ENCODE results near the gene STPG4.

Gene STPG4

GRCh38 chr2:47098953-47099352, 56.2 kb downstream of the STPG4 start:
- DNase-seq (ENCODE audit: low spot score) = no peak
- TF ChIP-seq, protein P1, sequence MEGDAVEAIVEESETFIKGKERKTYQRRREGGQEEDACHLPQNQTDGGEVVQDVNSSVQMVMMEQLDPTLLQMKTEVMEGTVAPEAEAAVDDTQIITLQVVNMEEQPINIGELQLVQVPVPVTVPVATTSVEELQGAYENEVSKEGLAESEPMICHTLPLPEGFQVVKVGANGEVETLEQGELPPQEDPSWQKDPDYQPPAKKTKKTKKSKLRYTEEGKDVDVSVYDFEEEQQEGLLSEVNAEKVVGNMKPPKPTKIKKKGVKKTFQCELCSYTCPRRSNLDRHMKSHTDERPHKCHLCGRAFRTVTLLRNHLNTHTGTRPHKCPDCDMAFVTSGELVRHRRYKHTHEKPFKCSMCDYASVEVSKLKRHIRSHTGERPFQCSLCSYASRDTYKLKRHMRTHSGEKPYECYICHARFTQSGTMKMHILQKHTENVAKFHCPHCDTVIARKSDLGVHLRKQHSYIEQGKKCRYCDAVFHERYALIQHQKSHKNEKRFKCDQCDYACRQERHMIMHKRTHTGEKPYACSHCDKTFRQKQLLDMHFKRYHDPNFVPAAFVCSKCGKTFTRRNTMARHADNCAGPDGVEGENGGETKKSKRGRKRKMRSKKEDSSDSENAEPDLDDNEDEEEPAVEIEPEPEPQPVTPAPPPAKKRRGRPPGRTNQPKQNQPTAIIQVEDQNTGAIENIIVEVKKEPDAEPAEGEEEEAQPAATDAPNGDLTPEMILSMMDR (IDR thresholded peaks at IDR 0.05; ENCODE audit: extremely low read depth, insufficient read depth, missing control alignments) = no peak
- in situ Hi-C loops (cut with MboI; ENCODE audit: low pct_unique_long_range_greater_than_20kb, low sequenced_read_pairs, unreplicated experiment) = no loop called here

GRCh38 chr2:47097563-47097962, 57.5 kb downstream of the STPG4 start:
- in situ Hi-C loops (cut with MboI; ENCODE audit: low pct_unique_long_range_greater_than_20kb, low sequenced_read_pairs, unreplicated experiment) = no loop called here
- TF ChIP-seq, protein P1 (IDR thresholded peaks at IDR 0.05; ENCODE audit: extremely low read depth, insufficient read depth, missing control alignments) = no peak
- no peak for DNase-seq (ENCODE audit: low spot score)

- in situ Hi-C loops (cut with MboI; ENCODE audit: low pct_unique_long_range_greater_than_20kb, low sequenced_read_pairs, unreplicated experiment) = no loop called here
- DNase-seq (ENCODE audit: low spot score) = no peak
- TF ChIP-seq, protein P1 (IDR thresholded peaks at IDR 0.05; ENCODE audit: extremely low read depth, insufficient read depth, missing control alignments) = no peak
Measured at GRCh38 chr2:47096451-47096850, 58.7 kb downstream of the STPG4 start.

DNA sequence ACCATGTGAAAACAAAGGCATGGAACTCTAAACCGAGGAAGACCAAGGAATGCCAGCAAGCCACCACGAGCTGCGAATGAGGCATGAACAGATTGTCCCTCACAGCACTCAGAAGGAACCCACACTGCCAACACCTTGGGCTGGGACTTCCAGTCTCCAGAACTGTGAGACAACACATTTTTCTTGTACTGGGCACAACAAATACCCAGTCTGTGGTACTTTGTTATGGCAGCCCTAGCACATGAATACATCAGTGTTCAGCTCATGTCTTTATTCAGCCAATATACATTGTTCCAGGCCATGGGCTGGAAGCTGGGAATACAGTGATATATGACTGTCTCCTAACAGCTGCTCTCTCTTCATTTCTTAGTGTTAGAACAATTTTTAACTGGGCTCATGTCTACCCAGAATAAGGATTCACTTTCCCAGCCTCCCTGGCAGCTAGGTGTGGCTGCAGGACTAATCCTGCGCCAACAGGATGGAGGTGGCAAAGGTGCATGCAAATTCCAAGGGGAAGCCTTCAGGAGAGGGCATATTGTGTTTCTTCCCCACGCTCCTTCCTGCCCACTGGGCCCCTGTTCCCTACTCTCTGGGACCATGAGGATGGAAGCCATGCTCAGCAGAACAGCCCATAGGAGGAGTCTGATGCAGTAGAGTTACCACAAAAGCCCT, 59.6 kb downstream of the STPG4 start:
- in situ Hi-C loops (cut with MboI; ENCODE audit: low pct_unique_long_range_greater_than_20kb, low sequenced_read_pairs, unreplicated experiment) = no loop called here
- no peak for DNase-seq (ENCODE audit: low spot score)
- TF ChIP-seq, protein P1 (IDR thresholded peaks at IDR 0.05; ENCODE audit: extremely low read depth, insufficient read depth, missing control alignments) = no peak

- in situ Hi-C loops (cut with MboI; ENCODE audit: low pct_unique_long_range_greater_than_20kb, low sequenced_read_pairs, unreplicated experiment) = no loop called here
- no peak for DNase-seq (ENCODE audit: low spot score)
- TF ChIP-seq, protein P1 (IDR thresholded peaks at IDR 0.05; ENCODE audit: extremely low read depth, insufficient read depth, missing control alignments) = no peak
Measured at GRCh38 chr2:47094511-47095142, 60.5 kb downstream of the STPG4 start.

- in situ Hi-C loops (cut with MboI; ENCODE audit: low pct_unique_long_range_greater_than_20kb, low sequenced_read_pairs, unreplicated experiment) = no loop called here
- DNase-seq (ENCODE audit: low spot score) = no peak
- TF ChIP-seq, protein P1 (IDR thresholded peaks at IDR 0.05; ENCODE audit: extremely low read depth, insufficient read depth, missing control alignments) = no peak
Measured at GRCh38 chr2:47093626-47094025, 61.5 kb downstream of the STPG4 start.
